Measurements from ENCODE around the gene KRT78.
A peak's percentile ranks its signal among the peaks of the same experiment; 100 is the strongest.
"Not testable (repeated sequence)": the region's sequence is repeated elsewhere in the genome, so short reads cannot be mapped to it uniquely, and the experiment has no call there.

KRT78 gene

GRCh38 chr12:52871291-52872039, 22.7 kb upstream of the KRT78 start:
- DNase-seq (ENCODE audit: low spot score): no peak

DNA sequence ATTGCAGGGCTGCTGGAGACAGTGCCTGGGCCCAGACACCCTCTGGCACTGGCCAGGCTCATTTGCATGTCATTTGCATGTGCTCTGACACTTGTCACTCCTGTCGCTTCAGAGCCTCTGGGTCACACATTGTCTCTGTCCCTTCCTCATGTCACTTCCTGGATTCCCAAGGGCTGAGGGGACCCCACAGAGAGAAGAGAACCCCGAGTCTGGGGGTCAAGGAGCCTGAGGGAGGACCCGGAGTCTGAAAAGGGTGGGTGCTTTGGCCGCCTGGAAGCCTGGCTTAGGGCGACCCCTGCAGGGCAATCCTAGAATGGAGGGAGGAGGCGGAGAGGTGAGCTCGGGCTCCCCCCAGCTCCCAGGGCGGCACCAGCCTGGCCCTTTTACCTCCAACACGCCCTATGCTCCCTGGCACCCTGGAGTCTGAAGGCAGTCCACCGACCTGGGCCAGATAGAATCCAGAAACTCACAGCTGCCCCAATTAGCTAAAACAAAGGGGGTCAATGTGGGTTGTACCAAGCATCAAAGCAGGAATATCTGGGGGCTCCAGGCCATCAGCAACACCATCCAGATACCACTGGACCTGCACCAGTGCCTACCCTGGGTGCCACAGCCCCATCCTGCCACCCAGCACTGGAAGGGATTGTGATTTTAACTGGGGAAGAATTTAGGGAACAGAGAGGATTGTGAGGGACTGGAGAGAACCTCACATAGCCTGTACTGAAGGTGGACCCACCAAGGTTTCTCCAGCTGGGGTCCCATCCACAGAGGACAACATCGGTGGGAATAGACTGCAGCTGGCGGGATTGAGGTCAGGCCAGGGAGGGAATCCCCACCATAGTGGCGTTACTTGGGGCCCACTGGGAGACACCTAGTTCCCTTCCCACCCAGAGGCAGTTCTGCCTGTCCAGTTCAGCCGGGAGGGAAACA, 21.8 kb upstream of the KRT78 start:
- no peak for DNase-seq (ENCODE audit: low spot score)

DNA sequence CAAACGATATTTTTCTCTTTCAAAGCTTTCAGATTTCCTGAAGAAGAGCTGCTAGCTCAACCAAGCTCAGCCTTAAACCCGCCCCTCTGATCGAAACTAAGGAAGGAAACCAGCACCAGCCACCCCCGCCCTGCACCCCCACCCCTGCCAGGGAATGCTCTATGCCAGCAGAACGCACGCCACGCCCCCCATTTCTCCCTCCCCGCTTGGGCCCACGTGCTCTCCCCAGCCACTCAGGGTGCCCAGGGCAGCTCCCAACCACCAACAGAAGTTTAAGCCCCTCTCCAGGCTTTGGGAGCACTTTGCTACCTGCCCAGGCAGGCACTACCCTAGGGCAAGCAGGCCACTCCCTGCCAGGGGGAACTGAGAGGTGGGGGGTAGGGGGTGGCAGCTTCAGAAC, 18.8 kb upstream of the KRT78 start:
- no peak for DNase-seq (ENCODE audit: low spot score)

- no peak for DNase-seq (ENCODE audit: low spot score)
Observed at GRCh38 chr12:52867152-52867551, 18.4 kb upstream of the KRT78 start.

DNA sequence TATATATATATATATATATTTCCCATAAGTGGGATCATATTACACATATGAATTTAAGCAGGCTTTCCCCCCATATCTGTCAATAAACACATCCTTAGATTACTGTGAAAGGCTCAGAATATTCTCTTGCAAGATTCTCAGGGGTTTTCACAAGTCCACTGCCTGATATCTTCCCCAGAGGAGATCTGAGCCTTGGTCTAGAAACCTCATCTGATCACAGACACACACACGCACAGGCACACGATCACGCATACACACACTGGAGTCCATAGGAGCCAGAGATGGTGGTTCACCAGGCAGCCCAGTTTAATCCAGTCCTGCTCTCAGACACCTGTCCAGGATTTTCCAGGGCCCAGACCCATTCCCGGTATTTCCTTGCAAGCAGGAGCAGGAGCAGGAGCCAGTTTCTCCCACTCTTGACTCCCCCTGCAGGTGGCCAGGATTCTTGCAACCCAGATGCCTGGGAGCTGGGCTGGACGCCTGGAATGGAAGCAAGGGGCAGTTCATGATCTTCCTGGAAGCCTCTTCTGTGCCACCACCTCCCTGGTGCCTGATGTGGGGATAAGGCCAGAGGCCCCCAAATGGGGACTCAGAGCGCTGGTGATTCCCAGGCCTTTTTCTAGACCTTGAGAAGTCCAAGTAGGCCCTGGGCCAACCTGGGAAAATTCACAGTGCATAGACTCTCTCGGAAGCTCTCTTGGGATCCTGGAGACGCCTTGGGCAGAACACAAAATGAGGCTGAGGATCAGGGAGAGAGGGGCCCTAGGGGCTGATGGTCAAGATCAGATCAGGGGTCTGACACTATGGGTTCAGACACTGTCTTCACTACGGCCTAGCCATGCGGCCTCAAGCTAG, 16.5 kb upstream of the KRT78 start:
- peak; percentile 21 for DNase-seq (ENCODE audit: low spot score)

GRCh38 chr12:52862023-52862422, 13.2 kb upstream of the KRT78 start:
- no peak for DNase-seq (ENCODE audit: low spot score)

- DNase-seq (ENCODE audit: low spot score): no peak
Observed at GRCh38 chr12:52861511-52861910, 12.7 kb upstream of the KRT78 start.

- no peak for DNase-seq (ENCODE audit: low spot score)
Observed at GRCh38 chr12:52860102-52860823, 11.5 kb upstream of the KRT78 start.

GRCh38 chr12:52857500-52857899, 8.7 kb upstream of the KRT78 start:
- no peak for DNase-seq (ENCODE audit: low spot score)

DNA sequence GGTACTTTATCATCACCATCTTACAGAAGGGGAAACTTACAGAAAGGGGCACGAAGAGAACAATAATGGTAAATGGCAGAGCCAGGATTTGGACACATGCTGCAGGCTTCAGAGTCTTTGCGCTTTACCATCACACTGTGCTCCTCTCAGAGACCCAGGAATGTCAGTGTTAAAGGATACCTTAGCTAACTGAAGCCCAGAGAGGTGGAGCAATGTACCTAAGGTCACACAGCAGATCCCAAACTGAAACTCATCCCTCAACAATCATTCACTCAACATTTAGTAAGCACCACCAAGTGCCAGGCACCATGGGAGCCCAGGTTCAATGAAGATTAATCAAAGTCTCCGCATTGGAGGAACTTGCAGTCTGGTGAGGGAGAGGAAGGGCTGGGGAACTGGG, 8.0 kb upstream of the KRT78 start:
- DNase-seq (ENCODE audit: low spot score): no peak

- DNase-seq (ENCODE audit: low spot score): not testable (repeated sequence)
Observed at GRCh38 chr12:52856077-52856476, 7.3 kb upstream of the KRT78 start.

DNA sequence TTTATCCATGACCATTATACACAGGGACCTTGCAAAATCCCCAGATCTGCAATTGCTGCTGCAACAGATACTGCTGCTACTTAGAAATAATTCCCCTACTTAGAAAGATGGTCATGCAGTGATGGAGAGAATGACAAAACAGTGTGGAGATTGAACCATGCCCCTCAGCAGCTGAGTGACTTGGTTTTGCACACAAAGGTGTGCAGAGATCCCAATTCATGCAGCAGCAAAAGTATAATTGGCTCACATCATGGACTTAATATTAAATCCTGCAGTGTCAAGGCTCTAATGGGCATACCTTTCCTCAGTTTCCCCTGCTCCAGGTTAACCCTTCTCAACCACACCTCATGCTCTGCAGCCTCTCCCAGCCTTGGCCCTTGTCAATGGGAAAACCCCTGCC, 3.0 kb upstream of the KRT78 start:
- no peak for DNase-seq (ENCODE audit: low spot score)

DNA sequence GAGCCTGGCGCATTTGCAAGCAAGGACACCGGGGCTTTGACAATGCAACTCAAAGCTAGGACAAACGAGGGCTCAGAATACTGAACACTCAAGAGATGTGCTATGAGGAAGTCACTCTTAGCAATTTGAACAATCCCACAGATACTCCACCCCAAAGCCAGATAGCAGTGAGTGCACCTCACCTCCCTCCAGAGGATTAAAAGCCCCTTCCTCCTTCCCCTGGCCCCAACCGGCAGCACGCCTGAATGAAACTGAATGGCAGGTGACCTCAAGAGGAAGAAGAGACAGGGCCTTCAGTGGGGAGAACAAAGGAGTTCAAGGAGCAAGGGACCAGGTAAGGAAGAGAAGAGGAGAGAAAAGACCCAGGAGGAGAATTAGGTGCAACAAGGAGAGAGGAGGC, 1.9 kb upstream of the KRT78 start:
- no peak for DNase-seq (ENCODE audit: low spot score)

GRCh38 chr12:52849511-52849910, 717 bp upstream of the KRT78 start:
- no peak for DNase-seq (ENCODE audit: low spot score)

GRCh38 chr12:52847335-52848102, 1.3 kb downstream of the KRT78 start:
- no peak for DNase-seq (ENCODE audit: low spot score)

GRCh38 chr12:52846356-52846970, 2.3 kb downstream of the KRT78 start:
- no peak for DNase-seq (ENCODE audit: low spot score)

GRCh38 chr12:52845946-52846345, 2.8 kb downstream of the KRT78 start:
- DNase-seq (ENCODE audit: low spot score): no peak

DNA sequence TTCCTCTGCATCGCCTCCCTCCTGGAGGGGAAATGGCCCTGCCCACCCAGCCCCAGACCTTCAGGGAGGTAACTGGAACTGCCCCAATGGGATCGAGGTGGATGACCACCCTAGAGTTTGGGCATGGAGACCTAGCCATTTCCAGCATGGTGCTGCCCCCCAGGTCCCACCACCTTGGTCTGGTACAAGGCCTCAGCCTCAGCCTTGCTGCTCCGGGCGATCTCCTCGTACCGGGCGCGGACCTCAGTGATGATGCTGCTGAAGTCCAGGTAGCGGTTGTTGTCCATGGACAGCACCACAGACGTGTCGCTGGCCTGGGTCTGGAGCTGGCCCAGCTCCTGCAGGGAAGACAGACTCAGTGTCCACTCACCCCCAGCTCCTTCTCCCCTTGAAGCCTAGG, 4.4 kb downstream of the KRT78 start:
- no peak for DNase-seq (ENCODE audit: low spot score)

GRCh38 chr12:52839436-52840105, 9.2 kb downstream of the KRT78 start:
- no peak for DNase-seq (ENCODE audit: low spot score)
